HCT116 (cell line): Measurements from ENCODE around the gene PRELID2.

ENCODE experiments used
- CTCF ChIP-seq, 3 experiments: fragments of 200-600 bp in 1 of 3; sonication (generic) in 1 of 3; IDR thresholded peaks in 2 of 3; conservative IDR thresholded peaks in 1 of 3; 2 replicates each; pipeline ENCODE4 v1.5.1; 2012 to 2017; ENCODE audit warnings: low read depth in 2 of 3, low read length in 2 of 3, antibody characterized with exemption in 1 of 3, borderline replicate concordance in 1 of 3, control low read depth in 1 of 3, mild to moderate bottlenecking in 1 of 3, mixed read lengths in 1 of 3, mixed run types in 1 of 3, moderate library complexity in 1 of 3; ENCODE audit not compliant: insufficient read depth in 1 of 3
- EZH2 ChIP-seq: fragments of 200-600 bp; sonication (generic); IDR thresholded peaks from 2 replicates; pipeline ENCODE4 v1.6.1; 2017; ENCODE audit warnings: antibody characterized with exemption, mixed run types

GRCh38 chr5:145854651-145855258, 19.6 kb upstream of the PRELID2 start:
- no peak for TF ChIP-seq EZH2
- TF ChIP-seq CTCF (IDR thresholded peaks at IDR 0.05 in 2 of 3, conservative IDR thresholded peaks at IDR 0.05 in 1 of 3; ENCODE audit: borderline replicate concordance in 1 of 3, insufficient read depth in 1 of 3, low read depth in 2 of 3, low read length in 2 of 3), result no peak
